HL-60/S4 (cell line): ENCODE data around the gene ELK1.
"Not testable (repeated sequence)": the region's sequence is repeated elsewhere in the genome, so short reads cannot be mapped to it uniquely, and the experiment has no call there.

ENCODE experiments used
- in situ Hi-C: fragments of 300-500 bp; cut with MboI; formaldehyde crosslinking; loops from 2 replicates; pipeline ENCODE4 v1.14.3; 2022; ENCODE audit warnings: low sequenced_read_pairs

ELK1 gene

GRCh38 chrX:47650164-47651042 is at the start of gene ELK1:
Gene ELK1 (minus strand): TSS chrX:47650563. CDS start chrX:47641441, 9,122 bp downstream.
- in situ Hi-C loops: no loop called here

GRCh38 chrX:47697181-47697580 is 46.8 kb upstream of the ELK1 start:
- in situ Hi-C loops: no loop called here

- in situ Hi-C loops: no loop called here
Measured at GRCh38 chrX:47690175-47690574, 39.8 kb upstream of the ELK1 start.

GRCh38 chrX:47687263-47687662 is 36.9 kb upstream of the ELK1 start:
- in situ Hi-C loops: no loop called here

GRCh38 chrX:47683829-47684205 is 33.5 kb upstream of the ELK1 start:
- in situ Hi-C loops: no loop called here

GRCh38 chrX:47683184-47683828 is 32.9 kb upstream of the ELK1 start:
- in situ Hi-C loops: no loop called here

- in situ Hi-C loops: not testable (repeated sequence)
Measured at GRCh38 chrX:47675959-47676859, 25.8 kb upstream of the ELK1 start.

GRCh38 chrX:47674776-47675175 is 24.4 kb upstream of the ELK1 start:
- in situ Hi-C loops: no loop called here

- in situ Hi-C loops: not testable (repeated sequence)
Measured at GRCh38 chrX:47665797-47666196, 15.4 kb upstream of the ELK1 start.

GRCh38 chrX:47664737-47665136 is 14.4 kb upstream of the ELK1 start:
- in situ Hi-C loops: no loop called here

- in situ Hi-C loops: no loop called here
Measured at GRCh38 chrX:47662144-47662657, 11.8 kb upstream of the ELK1 start.

GRCh38 chrX:47661539-47661938 is 11.2 kb upstream of the ELK1 start:
- in situ Hi-C loops: no loop called here

GRCh38 chrX:47659421-47659726 is 9.0 kb upstream of the ELK1 start:
- in situ Hi-C loops: no loop called here

GRCh38 chrX:47658684-47659420 is 8.5 kb upstream of the ELK1 start, which contains the start of gene UXT:
Gene UXT (minus strand): TSS chrX:47659180. CDS start chrX:47658927, 253 bp downstream.
- in situ Hi-C loops: no loop called here

GRCh38 chrX:47658301-47658683 is 7.9 kb upstream of the ELK1 start:
- in situ Hi-C loops: no loop called here

- in situ Hi-C loops: no loop called here
Measured at GRCh38 chrX:47651043-47651905, 911 bp upstream of the ELK1 start.

GRCh38 chrX:47649781-47650163 is 591 bp downstream of the ELK1 start:
- in situ Hi-C loops: loop anchor here (10.0 kb wide), 1 partner anchor 85 kb away; the partner anchor contains the start of gene ARAF

- in situ Hi-C loops: loop anchor here (10.0 kb wide), 1 partner anchor 84 kb away; the partner anchor contains the start of gene ARAF
Measured at GRCh38 chrX:47649271-47649670, 1.1 kb downstream of the ELK1 start.

- in situ Hi-C loops: loop anchor here (10.0 kb wide), 1 partner anchor 84 kb away; the partner anchor contains the start of gene ARAF
Measured at GRCh38 chrX:47648376-47648775, 2.0 kb downstream of the ELK1 start.
